Measurements from ENCODE around the gene CCNJL.

GRCh38 chr5:160293901-160294561 is 18.3 kb downstream of the CCNJL start:
- TF ChIP-seq CTCF (IDR thresholded peaks at IDR 0.05; ENCODE audit: insufficient read depth, low read depth, low read length) (no peak), EZH2 (IDR thresholded peaks at IDR 0.05; ENCODE audit: insufficient read depth, low read length) (no peak)
